ENCODE data around the gene KMT5C. TPM values are rescaled to one million over a fixed set of nuclear protein-coding genes. Genes with fewer than 3 reads are reported as not detected.
A peak's percentile ranks its signal among the peaks of the same experiment; 100 is the strongest.
"Not testable (repeated sequence)": the region's sequence is repeated elsewhere in the genome, so short reads cannot be mapped to it uniquely, and the experiment has no call there.

KMT5C gene
- total RNA-seq, 1 donor from 2014 or later, result 6.9 TPM

- DNase-seq, result no peak
Measured at GRCh38 chr19:55319785-55320184, 19.9 kb upstream of the KMT5C start.

DNA sequence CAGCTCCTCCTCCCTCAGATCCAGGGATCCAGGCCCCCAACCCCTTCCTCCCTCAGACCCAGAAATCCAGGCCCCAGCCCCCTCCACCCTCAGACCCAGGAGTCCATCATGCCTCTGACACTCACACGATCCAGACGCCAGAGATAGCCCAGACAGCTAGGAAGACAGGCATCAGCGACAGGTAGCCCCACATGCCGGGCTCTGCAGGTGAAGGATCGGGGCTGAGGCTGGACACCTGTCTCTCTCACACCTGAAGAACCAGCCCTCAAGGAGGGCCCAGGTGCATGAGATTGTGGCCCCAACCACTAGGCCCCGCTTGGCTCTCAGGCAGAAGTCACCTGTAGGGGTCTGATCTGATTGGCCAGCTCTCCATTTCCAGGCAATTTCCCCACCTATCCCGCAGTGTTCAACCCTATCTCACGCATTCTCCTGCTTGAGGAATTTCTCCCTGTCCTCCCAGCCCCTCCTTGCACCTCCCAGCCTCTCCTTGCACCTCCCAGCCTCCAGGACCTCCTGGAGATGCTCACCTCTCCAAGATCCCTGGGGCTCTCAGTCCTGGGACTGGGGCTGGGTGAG, 18.7 kb upstream of the KMT5C start:
- DNase-seq, result no peak

- no peak for DNase-seq
Measured at GRCh38 chr19:55321466-55322137, 18.1 kb upstream of the KMT5C start.

DNA sequence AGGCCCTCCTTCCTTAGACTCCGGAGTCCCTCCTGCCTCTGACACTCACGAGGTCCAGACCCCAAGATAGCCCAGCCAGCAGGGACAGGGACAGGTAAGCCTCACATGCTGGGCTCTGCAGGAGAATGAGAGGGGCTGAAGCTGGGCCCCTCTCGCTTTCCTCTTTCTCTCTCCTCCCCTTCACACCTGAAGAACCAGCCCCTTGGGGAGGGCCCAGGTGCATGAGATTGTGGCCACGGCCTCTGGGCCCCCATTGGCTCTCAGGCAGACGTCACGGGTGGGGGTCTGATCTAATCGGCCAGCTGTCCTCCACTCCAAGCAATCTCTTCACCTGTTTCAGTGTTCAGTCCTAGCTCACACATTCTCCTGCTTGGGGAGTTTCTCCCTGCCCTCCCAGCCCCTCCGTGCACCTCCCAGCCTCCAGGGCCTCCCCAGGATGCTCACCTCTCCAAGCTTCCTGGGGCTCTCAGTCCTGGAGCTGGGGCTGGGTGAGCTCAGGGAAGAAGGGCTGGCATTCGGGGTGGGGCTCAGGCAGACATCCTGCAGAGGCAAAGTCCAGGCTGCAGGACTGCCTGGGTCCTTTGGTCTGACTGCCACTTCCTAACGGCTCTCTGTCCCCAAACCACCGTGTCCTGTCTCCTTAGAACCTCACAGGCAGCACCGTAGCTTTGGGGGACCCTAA, 17.3 kb upstream of the KMT5C start:
- no peak for DNase-seq

GRCh38 chr19:55324662-55325061, 15.0 kb upstream of the KMT5C start:
- DNase-seq, result no peak

DNA sequence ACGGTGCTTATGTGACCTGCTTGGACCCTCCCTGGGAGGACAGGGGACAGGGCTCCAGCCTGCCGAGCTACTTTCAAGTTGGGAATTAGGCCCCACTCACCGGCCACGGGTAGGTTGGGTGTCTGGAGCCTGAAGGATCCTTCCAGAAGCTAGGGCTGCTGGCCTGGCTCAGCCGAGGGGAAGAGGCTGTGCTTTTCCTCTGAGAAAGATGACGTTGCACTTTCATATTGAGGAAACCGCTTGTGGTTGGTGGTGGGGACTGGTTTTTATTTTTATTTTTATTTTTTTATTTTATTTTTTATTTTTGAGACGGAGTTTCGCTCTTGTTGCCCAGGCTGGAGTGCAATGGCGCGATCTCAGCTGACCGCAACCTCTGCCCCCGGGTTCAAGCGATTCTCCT, 14.5 kb upstream of the KMT5C start, which contains the start of gene TMEM150B:
Gene TMEM150B (minus strand): TSS at position 170 of the 400 bp plus-strand sequence. CDS start 4,305 bp downstream, outside the sequence.
- no peak for DNase-seq

DNA sequence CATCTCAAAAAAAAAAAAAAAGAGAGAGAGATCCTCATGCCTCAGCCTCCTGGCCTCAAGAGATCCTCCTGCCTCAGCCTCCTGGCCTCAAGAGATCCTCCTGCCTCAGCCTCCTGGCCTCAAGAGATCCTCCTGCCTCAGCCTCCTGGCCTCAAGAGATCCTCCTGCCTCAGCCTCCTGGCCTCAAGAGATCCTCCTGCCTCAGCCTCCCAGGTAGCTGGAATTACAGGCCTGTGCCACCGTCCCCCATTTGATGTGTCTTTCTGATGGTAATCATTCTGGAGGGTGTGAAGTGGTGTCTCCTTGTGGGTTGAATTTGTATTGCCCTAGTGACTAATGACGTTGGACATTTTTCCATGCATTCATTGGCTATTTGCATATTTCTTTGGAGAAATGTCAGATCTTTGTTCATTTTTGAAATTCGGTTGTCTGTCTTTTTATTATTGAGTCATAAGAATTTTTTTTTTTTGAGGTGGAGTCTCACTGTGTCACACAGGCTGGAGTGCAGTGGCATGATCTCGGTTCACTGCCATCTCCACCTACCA, 10.8 kb upstream of the KMT5C start:
- not testable (repeated sequence) for DNase-seq

GRCh38 chr19:55329791-55330190, 9.9 kb upstream of the KMT5C start:
- not testable (repeated sequence) for DNase-seq

DNA sequence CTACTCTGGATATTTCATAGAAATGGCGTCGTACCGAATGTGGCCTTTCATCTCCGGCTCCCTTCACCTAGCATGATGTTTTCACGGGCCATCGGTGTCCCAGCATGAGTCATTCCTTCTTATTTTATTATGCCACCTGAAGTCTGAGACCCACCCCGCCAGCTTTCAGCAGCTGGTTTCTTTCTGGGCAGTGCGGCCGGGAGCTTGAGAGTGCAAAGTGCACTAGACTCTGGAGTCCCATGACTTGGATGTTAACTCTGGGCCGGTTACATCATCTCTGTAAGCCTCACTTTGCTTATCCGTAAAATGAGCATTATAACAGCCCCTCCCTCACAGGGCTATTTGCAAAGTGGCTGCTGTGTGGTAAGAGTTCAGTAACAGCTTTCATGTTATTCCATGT, 5.8 kb upstream of the KMT5C start:
- no peak for DNase-seq

DNA sequence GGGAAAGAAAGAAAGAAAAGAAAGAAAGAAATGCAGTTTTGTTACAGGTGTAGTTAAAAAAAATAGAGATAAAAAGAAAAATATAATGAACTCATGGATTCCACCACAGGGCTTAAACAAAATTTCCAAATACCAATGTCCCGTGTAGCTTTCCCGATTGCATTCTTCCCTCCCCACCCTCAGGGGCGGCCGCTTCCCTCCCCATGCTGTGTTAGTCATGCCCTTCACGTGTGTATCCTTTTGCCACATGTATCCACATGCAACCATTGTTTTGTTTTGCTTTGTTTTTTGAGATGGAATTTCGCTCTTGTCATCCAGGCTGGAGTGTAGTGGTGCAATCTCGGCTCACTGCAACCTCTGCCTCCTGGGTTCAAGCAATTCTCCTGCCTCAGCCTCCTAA, 3.6 kb upstream of the KMT5C start:
- DNase-seq, result no peak

GRCh38 chr19:55339889-55340783, 460 bp downstream of the KMT5C start:
- DNase-seq, result no peak

DNA sequence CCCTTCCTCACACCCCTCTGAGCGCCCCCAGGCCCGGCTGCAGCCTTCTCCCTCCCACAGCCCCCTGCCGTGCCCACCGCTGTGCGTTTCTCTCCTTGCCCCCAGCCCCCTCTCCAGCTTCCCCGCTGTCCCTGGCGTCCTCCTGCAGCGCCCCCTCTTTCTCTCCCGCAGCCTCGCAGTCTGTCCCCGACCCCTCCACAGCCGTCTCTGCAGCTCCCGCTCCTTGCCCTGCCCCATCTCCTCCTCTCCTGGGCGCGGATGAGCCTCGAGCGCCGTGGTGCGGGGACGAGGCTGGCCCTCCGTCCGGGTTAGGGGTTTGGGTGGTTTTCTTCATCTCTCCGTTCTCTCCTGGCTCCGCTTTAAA, 1.1 kb downstream of the KMT5C start:
- DNase-seq, result no peak

- DNase-seq, result peak; percentile 9
Measured at GRCh38 chr19:55341171-55341588, 1.5 kb downstream of the KMT5C start.

GRCh38 chr19:55341595-55342531, 2.2 kb downstream of the KMT5C start:
- DNase-seq, result no peak

DNA sequence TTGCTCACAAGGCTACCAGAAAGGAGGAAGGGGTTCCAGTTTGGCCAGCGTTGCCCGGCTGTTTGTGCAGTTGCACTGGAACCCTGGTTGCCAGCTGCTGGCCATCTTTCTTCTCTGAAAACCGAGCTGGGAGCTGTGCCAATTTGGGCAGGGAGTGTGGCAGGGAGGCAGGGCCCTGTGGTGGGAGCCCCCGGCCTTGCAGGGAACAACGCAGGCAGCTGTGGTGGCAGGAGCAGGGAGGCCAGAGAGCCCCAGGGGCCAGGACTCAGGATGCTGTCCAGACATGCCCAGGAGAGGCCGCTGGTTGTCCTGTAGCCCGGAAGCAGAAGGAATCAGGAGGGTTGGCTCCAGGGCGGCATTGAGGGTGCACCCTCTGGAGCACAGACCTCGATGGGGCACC, 4.8 kb downstream of the KMT5C start:
- peak; percentile 35 for DNase-seq

GRCh38 chr19:55345101-55345817, 5.6 kb downstream of the KMT5C start:
- no peak for DNase-seq

DNA sequence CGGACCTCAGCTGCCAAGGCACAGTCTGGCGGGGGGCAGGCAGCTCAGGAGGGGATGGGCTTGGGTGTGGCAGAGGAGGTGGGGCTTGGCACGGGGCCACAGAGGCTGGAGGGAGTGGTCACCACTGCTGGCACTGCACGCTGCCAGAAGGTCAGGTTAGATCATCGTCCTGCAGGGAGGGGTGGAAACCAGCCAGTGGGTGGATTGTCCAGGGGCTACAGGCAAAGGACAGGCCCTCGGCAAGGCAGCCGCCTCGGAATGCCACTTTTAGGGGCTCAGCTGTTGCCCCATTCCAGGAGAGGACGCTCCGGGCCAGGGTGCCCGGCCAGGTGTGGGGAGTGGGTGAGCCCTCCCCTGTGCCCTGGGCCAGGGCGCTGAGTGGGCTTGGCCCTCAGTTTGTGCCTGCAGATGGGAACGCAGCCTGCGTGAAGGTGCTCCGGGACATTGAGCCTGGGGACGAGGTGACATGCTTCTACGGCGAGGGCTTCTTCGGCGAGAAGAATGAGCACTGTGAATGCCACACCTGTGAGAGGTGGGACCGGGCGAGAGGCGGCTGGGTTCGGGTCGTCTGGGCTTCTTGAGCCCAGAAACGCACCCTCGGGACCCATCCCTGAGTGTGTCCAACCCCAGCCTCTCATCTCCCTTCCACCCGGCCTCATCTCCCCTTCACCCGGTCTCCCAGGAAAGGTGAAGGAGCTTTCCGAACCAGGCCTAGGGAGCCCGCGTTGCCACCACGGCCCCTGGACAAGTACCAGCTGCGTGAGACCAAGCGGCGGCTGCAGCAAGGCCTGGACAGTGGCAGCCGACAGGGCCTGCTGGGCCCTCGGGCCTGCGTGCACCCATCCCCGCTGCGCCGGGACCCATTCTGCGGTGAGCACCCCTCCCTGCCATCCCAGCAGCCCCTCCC, 6.4 kb downstream of the KMT5C start:
- no peak for DNase-seq

DNA sequence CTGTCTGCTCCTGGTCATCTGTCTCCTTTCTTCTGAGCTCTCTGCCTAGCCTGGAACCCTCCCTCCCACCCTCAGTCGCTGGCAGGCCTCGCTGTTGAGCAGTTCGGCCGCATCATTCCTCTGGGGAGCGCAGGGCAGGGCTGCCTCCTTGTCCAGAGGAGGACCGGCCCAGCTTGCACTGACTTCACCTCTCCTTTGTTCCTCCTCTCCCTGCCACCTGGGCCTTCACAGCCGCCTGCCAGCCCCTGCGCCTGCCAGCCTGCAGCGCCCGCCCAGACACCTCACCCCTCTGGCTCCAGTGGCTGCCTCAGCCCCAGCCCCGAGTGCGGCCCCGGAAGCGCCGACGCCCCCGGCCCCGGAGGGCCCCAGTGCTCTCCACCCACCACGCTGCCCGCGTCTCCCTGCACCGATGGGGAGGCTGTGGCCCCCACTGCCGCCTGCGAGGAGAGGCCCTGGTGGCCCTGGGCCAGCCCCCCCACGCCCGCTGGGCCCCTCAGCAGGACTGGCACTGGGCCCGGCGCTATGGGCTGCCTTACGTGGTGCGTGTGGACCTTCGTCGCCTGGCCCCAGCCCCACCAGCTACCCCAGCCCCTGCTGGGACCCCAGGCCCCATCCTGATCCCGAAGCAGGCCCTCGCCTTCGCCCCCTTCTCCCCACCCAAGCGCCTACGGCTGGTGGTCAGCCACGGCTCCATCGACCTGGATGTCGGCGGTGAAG, 7.2 kb downstream of the KMT5C start:
- DNase-seq, result no peak

Data from occipital lobe (tissue), 2 donors.